Endothelial cell of umbilical vein (primary cell): ENCODE data around the gene SMURF1. TPM values are rescaled to one million over a fixed set of nuclear protein-coding genes. Genes with fewer than 3 reads are reported as not detected.

Experiments
- BruUV-seq: library from RNA; stranded (reverse); fragments of 400-500 nt; replicated peaks from 2 replicates; lab custom pipeline; 2021; lab: Mats Ljungman, UMichigan
- CTCF ChIA-PET: fragments of 300-600, 350-600 bp; sonication (Branson Sonifier 250); formaldehyde crosslinking; loops from one replicate; lab custom pipeline; 2021; ENCODE audit warnings: antibody characterized with exemption, inconsistent platforms; lab: Charles Lee
- POLR2A ChIA-PET: fragments of 300-600, 350-600 bp; sonication (Branson Sonifier 250); formaldehyde crosslinking; loops from one replicate; lab custom pipeline; 2021; ENCODE audit warnings: antibody characterized with exemption, inconsistent platforms; lab: Charles Lee
- DNase-seq: peaks from one replicate; pipeline ENCODE4 v3.0.0-alpha.2; 2011; ENCODE audit warnings: low read depth, low spot score
- FAIRE-seq: peaks from 2 replicates; lab custom pipeline; 2011; peaks lifted over from hg19 to GRCh38; lab: Jason Lieb, UNC
- H2AFZ ChIP-seq: 2 replicates; pipeline ENCODE4 v1.6.0; 2012; ENCODE audit warnings: low read depth, low read length, control low read depth, inconsistent platforms
- H3K27ac ChIP-seq: 2 replicates; pipeline ENCODE4 v1.5.1; 2011; ENCODE audit warnings: low read depth, mild to moderate bottlenecking, control low read depth, low read length, moderate library complexity; ENCODE audit not compliant: insufficient read depth
- H3K27me3 ChIP-seq, 2 experiments: 2 replicates each; pipeline versions ENCODE4 v1.6.0 to v1.6.1; 2011; ENCODE audit warnings: low read length in 2 of 2, mixed read lengths in 1 of 2; ENCODE audit not compliant: control insufficient read depth in 2 of 2, insufficient read depth in 2 of 2
- H3K36me3 ChIP-seq, 2 experiments: 2 replicates in 1 of 2; 3 replicates in 1 of 2; pipeline ENCODE4 v1.5.1; 2011; ENCODE audit warnings: low read length in 2 of 2, mild to moderate bottlenecking in 1 of 2, moderate library complexity in 1 of 2; ENCODE audit not compliant: control insufficient read depth in 2 of 2, insufficient read depth in 2 of 2; ENCODE audit errors: extremely low read depth in 1 of 2
- H3K4me1 ChIP-seq: 3 replicates; pipeline ENCODE4 v1.5.1; 2011; ENCODE audit warnings: mild to moderate bottlenecking, low read length; ENCODE audit not compliant: control insufficient read depth, insufficient read depth; ENCODE audit errors: extremely low read depth
- H3K4me2 ChIP-seq: 2 replicates; pipeline ENCODE4 v1.6.1; 2011; ENCODE audit warnings: low read length, control low read depth, mixed read lengths; ENCODE audit not compliant: insufficient read depth
- H3K4me3 ChIP-seq, 3 experiments: fragments of 200-600 bp in 1 of 3; sonication (generic), shearing (Covaris generic) in 1 of 3; replicated peaks in 1 of 3; 2 replicates each; pipeline ENCODE4 v1.5.1; 2011 to 2016; ENCODE audit warnings: control low read depth in 3 of 3, low read length in 3 of 3, mild to moderate bottlenecking in 2 of 3, inconsistent platforms in 1 of 3, low read depth in 1 of 3, moderate library complexity in 1 of 3; ENCODE audit not compliant: insufficient read depth in 1 of 3
- H3K79me2 ChIP-seq: 2 replicates; pipeline ENCODE4 v1.6.0; 2012; ENCODE audit warnings: low read length, inconsistent platforms; ENCODE audit not compliant: control insufficient read depth, insufficient read depth
- H3K9ac ChIP-seq: replicated peaks from 2 replicates; pipeline ENCODE3; 2011; ENCODE audit warnings: low read length, control low read depth; ENCODE audit not compliant: insufficient read depth; ENCODE audit errors: extremely low read depth
- H3K9me1 ChIP-seq: replicated peaks from 3 replicates; pipeline ENCODE4 v1.6.0; 2011; ENCODE audit warnings: mild to moderate bottlenecking, low read length; ENCODE audit not compliant: control insufficient read depth, insufficient read depth; ENCODE audit errors: extremely low read depth
- H3K9me3 ChIP-seq: replicated peaks from 2 replicates; pipeline ENCODE4 v1.5.1; 2012; ENCODE audit warnings: low read length, inconsistent platforms; ENCODE audit not compliant: control insufficient read depth, insufficient read depth
- H4K20me1 ChIP-seq: replicated peaks from 2 replicates; pipeline ENCODE3; 2011; ENCODE audit warnings: mild to moderate bottlenecking, low read length; ENCODE audit not compliant: control insufficient read depth, insufficient read depth; ENCODE audit errors: extremely low read depth
- CTCF ChIP-seq, 2 donors: IDR thresholded peaks; 1 replicate in 1 of 2; 2 replicates in 1 of 2; pipeline ENCODE4 v1.5.1; 2011; ENCODE audit warnings: low read length in 2 of 2, mild to moderate bottlenecking in 2 of 2, moderate library complexity in 2 of 2, control low read depth in 1 of 2, inconsistent platforms in 1 of 2, low read depth in 1 of 2; ENCODE audit not compliant: insufficient read depth in 1 of 2; ENCODE audit errors: extremely low read depth in 1 of 2
- EZH2 ChIP-seq: IDR thresholded peaks from 2 replicates; pipeline ENCODE4 v1.6.1; 2012; ENCODE audit warnings: borderline replicate concordance, low read depth, mild to moderate bottlenecking, moderate library complexity, low read length, inconsistent platforms; ENCODE audit not compliant: severe bottlenecking
- FOS ChIP-seq: IDR thresholded peaks from 2 replicates; pipeline ENCODE4 v1.6.1; 2011; ENCODE audit warnings: mild to moderate bottlenecking, low read length, moderate library complexity, borderline replicate concordance; ENCODE audit not compliant: insufficient read depth
- GATA2 ChIP-seq: IDR thresholded peaks from 2 replicates; pipeline ENCODE4 v1.7.0; 2011; ENCODE audit warnings: low read depth, mild to moderate bottlenecking, moderate library complexity, mixed read lengths, low read length; ENCODE audit not compliant: insufficient read length, insufficient read depth
- JUN ChIP-seq: IDR thresholded peaks from 2 replicates; pipeline ENCODE4 v1.6.1; 2011; ENCODE audit warnings: borderline replicate concordance, low read depth; ENCODE audit not compliant: insufficient read length, insufficient read depth
- MAX ChIP-seq: IDR thresholded peaks from 2 replicates; pipeline ENCODE4 v1.6.1; 2011; ENCODE audit not compliant: insufficient read depth, insufficient read length
- MYC ChIP-seq: IDR thresholded peaks from one replicate; pipeline ENCODE4 v1.6.1; 2011; ENCODE audit warnings: mild to moderate bottlenecking, low read depth, low read length
- POLR2A ChIP-seq: IDR thresholded peaks from 2 replicates; pipeline ENCODE4 v1.6.1; 2012; ENCODE audit warnings: low read depth, mild to moderate bottlenecking, control low read depth, low read length
- POLR2AphosphoS5 ChIP-seq: IDR thresholded peaks from 2 replicates; pipeline ENCODE4 v1.6.1; 2012; ENCODE audit warnings: low read depth, mild to moderate bottlenecking, control low read depth, low read length, moderate library complexity; ENCODE audit not compliant: insufficient read depth
- dilution Hi-C: fragments of 300-500 bp; cut with MboI; formaldehyde crosslinking; loops from one replicate; pipeline ENCODE4 v1.15.0; 2019; ENCODE audit warnings: low sequenced_read_pairs; ENCODE audit not compliant: extremely low pct_ligation_motif_present
- intact Hi-C: fragments of 100-400 bp; cut with micrococcal nuclease; formaldehyde crosslinking; loops from one replicate; pipeline ENCODE4 v1.10.0; 2022
- polyA plus RNA-seq, 4 experiments: library from polyadenylated mRNA; depleted of rRNA in 3 of 4; stranded (reverse) in 3 of 4; unstranded in 1 of 4; fragments of >200 nt; gene quantifications; 2 replicates each; pipeline versions ENCODE4 v1.2.1 to v1.2.3, GENCODE V29; 2011 to 2012; ENCODE audit warnings: missing spikeins in 1 of 4
- total RNA-seq: library from RNA; stranded (reverse); gene quantifications from 2 replicates; pipeline ENCODE4 v1.2.3, GENCODE V29; 2021

SMURF1 gene
- total and polyA plus RNA-seq, 2 donors (not counting 3 experiments of a cell fraction or from before 2014, with no cell fraction given), result 11.5 to 22.8 TPM

DNA sequence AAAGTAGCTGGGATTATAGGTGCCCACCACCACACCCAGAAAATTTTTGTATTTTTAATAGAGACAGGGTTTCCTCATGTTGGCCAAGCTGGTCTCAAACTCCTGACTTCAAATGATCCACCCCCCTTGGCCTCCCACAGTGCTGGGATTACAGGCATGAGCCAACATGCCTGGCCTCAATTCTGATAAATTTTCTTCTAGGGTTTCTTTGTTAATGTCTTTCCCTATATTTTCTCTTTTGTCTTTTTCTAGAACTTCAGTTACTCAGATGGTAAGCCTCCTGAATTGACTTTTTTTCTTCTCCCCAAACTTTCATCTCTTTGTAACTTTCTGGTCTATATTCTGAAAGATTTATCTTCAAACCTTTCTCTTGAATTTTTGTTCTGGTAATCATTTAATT is 12.7 kb upstream of the SMURF1 start:
- BruUV-seq, result no TSS peak
- TF ChIP-seq CTCF (IDR thresholded peaks at IDR 0.05; ENCODE audit: extremely low read depth in 1 of 2, insufficient read depth in 1 of 2, low read depth in 1 of 2, low read length in 2 of 2) (no peak), EZH2 (no peak), JUN (no peak), FOS (no peak), MYC (no peak), POLR2AphosphoS5 (no peak), POLR2A (no peak), GATA2 (no peak), MAX (no peak)
- Histone ChIP-seq H3K4me3 (no peak overlapping the region), H3K9me3 (no peaks in the 10 kb centered on the region), H4K20me1 (no peaks in the 10 kb centered on the region), H3K27ac (no peak overlapping the region), H3K79me2 (no peaks in the 10 kb centered on the region), H3K9ac (no peak overlapping the region), H3K27me3 (peaks cover 7 to 10% of the 10 kb centered on the region in 2 experiments), H3K9me1 (no peaks in the 10 kb centered on the region), H2AFZ (no peak overlapping the region), H3K36me3 (no peaks in the 10 kb centered on the region), H3K4me1 (no peaks in the 10 kb centered on the region), H3K4me2 (no peak overlapping the region)
- ChIA-PET CTCF (no interaction called here), POLR2A (no interaction called here)
- no peak for FAIRE-seq
- dilution Hi-C loops (no loop called here), intact Hi-C loops (loop anchor here (10.0 kb wide), 1 partner anchor 138 kb away; no protein-coding TSS in a partner anchor)
- DNase-seq, result no peak
